SKM-1 treated with dmso at 0.1 percent for 144 hours (cell line): Measurements from ENCODE around the gene NLN.
"Not testable (repeated sequence)": the region's sequence is repeated elsewhere in the genome, so short reads cannot be mapped to it uniquely, and the experiment has no call there.

Source experiments
- DNase-seq: peaks from one replicate; lab custom pipeline; 2025; ENCODE audit not compliant: unreplicated experiment; lab: John Stamatoyannopoulos, UW

Gene NLN

GRCh38 chr5:65866837-65867521 is 145.0 kb downstream of the NLN start:
- DNase-seq, result no peak

DNA sequence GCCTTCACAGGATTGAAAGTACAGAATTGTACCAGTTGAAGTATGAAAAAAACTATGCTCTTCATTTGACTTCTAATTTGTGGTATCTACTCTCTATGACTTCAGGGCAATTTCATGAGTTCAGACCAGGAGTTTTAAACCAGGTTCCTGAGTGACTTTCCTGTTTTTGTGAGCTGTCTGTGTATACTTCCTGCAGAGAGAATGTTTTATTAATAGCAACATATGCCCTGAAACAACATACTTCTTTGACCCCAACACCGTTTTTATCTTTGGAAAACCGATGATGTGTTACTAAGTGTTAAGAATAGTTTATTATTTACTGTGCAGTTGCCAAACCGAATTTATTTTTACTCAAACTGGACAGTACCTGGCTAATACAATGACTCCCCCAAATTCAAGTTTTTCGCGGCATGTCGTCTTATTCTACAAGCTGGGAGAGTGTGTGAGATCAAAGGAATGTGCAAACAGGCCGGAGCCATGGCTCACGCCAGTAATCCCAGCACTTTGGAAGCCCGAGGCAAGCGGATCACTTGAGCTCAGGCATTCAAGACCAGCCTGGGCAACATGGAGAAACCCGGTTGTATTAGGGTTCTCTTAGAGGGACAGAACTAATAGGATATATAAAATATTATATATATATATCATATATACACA is 145.7 kb downstream of the NLN start:
- no peak for DNase-seq

GRCh38 chr5:65868509-65868908 is 146.5 kb downstream of the NLN start:
- no peak for DNase-seq

- no peak for DNase-seq
These were observed 149.2 kb downstream of the NLN start for GRCh38 chr5:65871182-65871581.

- not testable (repeated sequence) for DNase-seq
These were observed 149.8 kb downstream of the NLN start for GRCh38 chr5:65871776-65872175.

DNA sequence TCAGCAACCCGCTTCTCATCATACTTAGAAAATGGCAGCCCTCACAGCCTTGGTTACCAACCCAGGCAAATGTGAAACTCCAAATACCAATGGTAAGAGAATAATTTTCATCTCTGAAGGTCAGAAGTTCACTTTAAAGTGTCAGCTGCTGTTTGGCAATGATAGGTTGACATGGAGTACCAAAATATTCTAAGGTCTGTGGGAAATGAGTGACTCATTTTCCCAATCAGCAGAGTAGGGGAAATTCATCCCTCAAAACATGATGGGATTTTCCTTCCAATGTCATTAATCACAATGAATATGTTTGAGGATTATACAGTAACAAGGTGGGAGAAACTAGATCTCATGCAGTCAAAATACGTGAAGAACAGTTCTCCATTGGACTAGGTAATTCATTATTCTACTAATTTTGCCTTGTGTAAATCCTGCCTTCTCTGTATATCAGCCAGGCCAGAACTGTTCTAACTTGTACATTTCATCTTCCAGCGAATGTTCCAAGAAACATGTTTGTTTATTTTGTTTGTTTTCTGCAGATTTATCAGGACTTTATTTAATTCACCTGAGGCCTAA is 151.3 kb downstream of the NLN start:
- DNase-seq, result no peak

GRCh38 chr5:65874241-65874640 is 152.2 kb downstream of the NLN start:
- no peak for DNase-seq

DNA sequence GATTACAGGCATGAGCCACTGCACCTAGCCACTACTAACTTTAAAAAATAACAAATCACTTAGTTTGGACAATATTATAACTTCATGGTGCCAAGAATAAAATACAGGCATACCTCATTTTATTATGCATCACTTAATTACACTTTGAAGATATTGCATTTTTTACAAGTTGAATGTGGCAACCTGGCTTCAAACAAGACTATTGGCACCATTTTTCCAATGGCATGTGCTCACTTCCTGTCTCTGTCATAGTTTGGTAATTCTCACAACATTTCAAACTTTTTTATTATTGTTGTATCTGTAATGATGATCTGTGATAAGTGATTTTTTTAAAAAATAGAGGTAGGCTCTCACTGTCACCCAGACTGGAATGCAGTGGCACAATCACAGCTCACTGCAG is 154.5 kb downstream of the NLN start:
- no peak for DNase-seq

DNA sequence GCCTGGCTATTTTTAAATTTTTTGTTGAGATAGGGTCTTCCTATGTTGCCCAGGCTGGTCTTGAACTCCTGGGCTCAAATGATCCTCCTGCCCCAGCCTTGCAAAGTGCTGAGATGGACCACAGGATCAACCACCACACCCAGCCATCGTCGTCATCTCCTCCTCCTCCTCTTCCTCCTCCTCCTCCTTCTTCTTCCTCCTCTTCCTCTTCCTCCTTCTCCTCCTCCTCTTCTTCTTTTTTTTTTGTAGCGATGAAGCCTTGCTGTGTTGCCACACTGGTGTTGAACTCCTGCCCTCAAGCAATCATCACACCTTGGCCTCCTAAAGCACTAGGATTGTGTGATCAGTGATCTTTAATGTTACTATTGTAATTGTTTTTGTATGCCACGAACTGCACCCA is 155.0 kb downstream of the NLN start:
- DNase-seq, result no peak
